Ovary (tissue), 3 donors: ENCODE measurements around the gene RTN1.

Experiments
- POLR2A ChIP-seq: fragments of 450-650 bp; IDR thresholded peaks from one replicate; pipeline ENCODE4 v1.6.1; 2017; ENCODE audit warnings: antibody characterized with exemption, mild to moderate bottlenecking, moderate library complexity
- TF ChIP-seq, protein P1 (sequence below), 3 donors: fragments of 450-650 bp in 2 of 3; fragments of 200-600 bp in 1 of 3; IDR thresholded peaks; one replicate each; pipeline versions ENCODE4 v1.5.1 to v1.8.0; 2016 to 2022; ENCODE audit warnings: antibody characterized with exemption in 3 of 3, mild to moderate bottlenecking in 1 of 3
- donor health status: DM: no; HTN: no; CAD: no.

GRCh38 chr14:59583755-59584154 lies 286.8 kb downstream of the RTN1 start:
- TF ChIP-seq POLR2A: no peak
- TF ChIP-seq, protein P1, sequence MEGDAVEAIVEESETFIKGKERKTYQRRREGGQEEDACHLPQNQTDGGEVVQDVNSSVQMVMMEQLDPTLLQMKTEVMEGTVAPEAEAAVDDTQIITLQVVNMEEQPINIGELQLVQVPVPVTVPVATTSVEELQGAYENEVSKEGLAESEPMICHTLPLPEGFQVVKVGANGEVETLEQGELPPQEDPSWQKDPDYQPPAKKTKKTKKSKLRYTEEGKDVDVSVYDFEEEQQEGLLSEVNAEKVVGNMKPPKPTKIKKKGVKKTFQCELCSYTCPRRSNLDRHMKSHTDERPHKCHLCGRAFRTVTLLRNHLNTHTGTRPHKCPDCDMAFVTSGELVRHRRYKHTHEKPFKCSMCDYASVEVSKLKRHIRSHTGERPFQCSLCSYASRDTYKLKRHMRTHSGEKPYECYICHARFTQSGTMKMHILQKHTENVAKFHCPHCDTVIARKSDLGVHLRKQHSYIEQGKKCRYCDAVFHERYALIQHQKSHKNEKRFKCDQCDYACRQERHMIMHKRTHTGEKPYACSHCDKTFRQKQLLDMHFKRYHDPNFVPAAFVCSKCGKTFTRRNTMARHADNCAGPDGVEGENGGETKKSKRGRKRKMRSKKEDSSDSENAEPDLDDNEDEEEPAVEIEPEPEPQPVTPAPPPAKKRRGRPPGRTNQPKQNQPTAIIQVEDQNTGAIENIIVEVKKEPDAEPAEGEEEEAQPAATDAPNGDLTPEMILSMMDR (IDR thresholded peaks at IDR 0.05): no peak
